Measurements from ENCODE around the gene BTBD19.

BTBD19 gene

GRCh38 chr1:44826375-44827196, 18.3 kb downstream of the BTBD19 start:
- DNase-seq, result no peak
- in situ Hi-C loops (cut with HindIII; ENCODE audit: low pct_ligation_motif_present, low sequenced_read_pairs), result no loop called here
- TF ChIP-seq, protein P1, sequence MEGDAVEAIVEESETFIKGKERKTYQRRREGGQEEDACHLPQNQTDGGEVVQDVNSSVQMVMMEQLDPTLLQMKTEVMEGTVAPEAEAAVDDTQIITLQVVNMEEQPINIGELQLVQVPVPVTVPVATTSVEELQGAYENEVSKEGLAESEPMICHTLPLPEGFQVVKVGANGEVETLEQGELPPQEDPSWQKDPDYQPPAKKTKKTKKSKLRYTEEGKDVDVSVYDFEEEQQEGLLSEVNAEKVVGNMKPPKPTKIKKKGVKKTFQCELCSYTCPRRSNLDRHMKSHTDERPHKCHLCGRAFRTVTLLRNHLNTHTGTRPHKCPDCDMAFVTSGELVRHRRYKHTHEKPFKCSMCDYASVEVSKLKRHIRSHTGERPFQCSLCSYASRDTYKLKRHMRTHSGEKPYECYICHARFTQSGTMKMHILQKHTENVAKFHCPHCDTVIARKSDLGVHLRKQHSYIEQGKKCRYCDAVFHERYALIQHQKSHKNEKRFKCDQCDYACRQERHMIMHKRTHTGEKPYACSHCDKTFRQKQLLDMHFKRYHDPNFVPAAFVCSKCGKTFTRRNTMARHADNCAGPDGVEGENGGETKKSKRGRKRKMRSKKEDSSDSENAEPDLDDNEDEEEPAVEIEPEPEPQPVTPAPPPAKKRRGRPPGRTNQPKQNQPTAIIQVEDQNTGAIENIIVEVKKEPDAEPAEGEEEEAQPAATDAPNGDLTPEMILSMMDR (IDR thresholded peaks at IDR 0.05; ENCODE audit: low read depth, low read length, missing control alignments), result no peak
- H3K36me3 ChIP-seq (replicated peaks), result no peaks in the 10 kb centered on the region
- no peak overlapping the region for H3K4me3 ChIP-seq (ENCODE audit: low read depth, low read length)
- H3K27me3 ChIP-seq (replicated peaks), result no peaks in the 10 kb centered on the region
- H3K27ac ChIP-seq, result no peak overlapping the region

- in situ Hi-C loops (cut with HindIII; ENCODE audit: low pct_ligation_motif_present, low sequenced_read_pairs), result no loop called here
- Histone ChIP-seq H3K27ac (no peak overlapping the region), H3K36me3 (replicated peaks) (no peaks in the 10 kb centered on the region), H3K4me3 (ENCODE audit: low read depth, low read length) (no peak overlapping the region), H3K27me3 (replicated peaks) (no peaks in the 10 kb centered on the region)
- TF ChIP-seq, protein P1 (IDR thresholded peaks at IDR 0.05; ENCODE audit: low read depth, low read length, missing control alignments), result no peak
- DNase-seq, result no peak
Measured at GRCh38 chr1:44827197-44828002, 19.1 kb downstream of the BTBD19 start.

DNA sequence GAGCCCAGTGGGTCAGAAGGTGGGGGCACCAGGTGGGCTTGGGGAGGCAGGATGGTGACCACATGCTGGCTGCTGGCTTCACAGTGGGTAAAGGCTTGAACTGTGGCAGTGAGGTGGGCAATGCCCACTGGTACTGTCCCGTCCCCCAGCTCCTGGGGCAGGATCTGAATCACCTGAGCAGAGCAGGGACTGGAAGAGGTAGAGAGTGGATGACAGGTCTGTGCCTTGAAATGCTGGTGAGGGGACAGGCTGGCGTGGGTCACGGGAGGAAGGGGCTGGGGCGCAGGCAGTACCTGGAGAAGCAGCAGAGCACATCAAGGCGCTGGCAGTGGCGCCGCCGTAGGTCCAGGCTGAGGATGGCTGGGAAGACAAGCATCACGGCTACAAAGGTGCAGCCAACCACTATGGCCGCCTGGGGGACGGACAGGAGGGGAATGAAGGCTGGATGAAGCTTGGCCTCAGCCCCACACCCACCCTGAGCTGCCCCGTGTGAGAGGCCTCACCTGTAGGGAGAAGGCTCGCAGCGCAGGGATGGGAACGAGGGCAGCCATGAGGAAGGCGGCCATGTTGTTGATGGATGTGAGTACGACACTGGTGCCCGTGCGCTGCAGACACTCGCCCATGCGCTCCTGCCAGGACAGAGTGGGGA, 19.8 kb downstream of the BTBD19 start:
- no peak for DNase-seq
- no peak overlapping the region for H3K27ac ChIP-seq
- in situ Hi-C loops (cut with HindIII; ENCODE audit: low pct_ligation_motif_present, low sequenced_read_pairs), result no loop called here

GRCh38 chr1:44828841-44829440, 20.6 kb downstream of the BTBD19 start:
- Histone ChIP-seq H3K27me3 (replicated peaks) (no peaks in the 10 kb centered on the region), H3K27ac (no peak overlapping the region), H3K36me3 (replicated peaks) (no peaks in the 10 kb centered on the region), H3K4me3 (ENCODE audit: low read depth, low read length) (no peak overlapping the region)
- DNase-seq, result no peak
- TF ChIP-seq, protein P1 (IDR thresholded peaks at IDR 0.05; ENCODE audit: low read depth, low read length, missing control alignments), result no peak
- in situ Hi-C loops (cut with HindIII; ENCODE audit: low pct_ligation_motif_present, low sequenced_read_pairs), result no loop called here

More for the DNA sequence above, 19.8 kb downstream of the BTBD19 start:
- Histone ChIP-seq H3K27me3 (replicated peaks) (no peaks in the 10 kb centered on the region), H3K36me3 (replicated peaks) (no peaks in the 10 kb centered on the region), H3K4me3 (ENCODE audit: low read depth, low read length) (no peak overlapping the region)
- TF ChIP-seq, protein P1 (IDR thresholded peaks at IDR 0.05; ENCODE audit: low read depth, low read length, missing control alignments), result no peak

DNA sequence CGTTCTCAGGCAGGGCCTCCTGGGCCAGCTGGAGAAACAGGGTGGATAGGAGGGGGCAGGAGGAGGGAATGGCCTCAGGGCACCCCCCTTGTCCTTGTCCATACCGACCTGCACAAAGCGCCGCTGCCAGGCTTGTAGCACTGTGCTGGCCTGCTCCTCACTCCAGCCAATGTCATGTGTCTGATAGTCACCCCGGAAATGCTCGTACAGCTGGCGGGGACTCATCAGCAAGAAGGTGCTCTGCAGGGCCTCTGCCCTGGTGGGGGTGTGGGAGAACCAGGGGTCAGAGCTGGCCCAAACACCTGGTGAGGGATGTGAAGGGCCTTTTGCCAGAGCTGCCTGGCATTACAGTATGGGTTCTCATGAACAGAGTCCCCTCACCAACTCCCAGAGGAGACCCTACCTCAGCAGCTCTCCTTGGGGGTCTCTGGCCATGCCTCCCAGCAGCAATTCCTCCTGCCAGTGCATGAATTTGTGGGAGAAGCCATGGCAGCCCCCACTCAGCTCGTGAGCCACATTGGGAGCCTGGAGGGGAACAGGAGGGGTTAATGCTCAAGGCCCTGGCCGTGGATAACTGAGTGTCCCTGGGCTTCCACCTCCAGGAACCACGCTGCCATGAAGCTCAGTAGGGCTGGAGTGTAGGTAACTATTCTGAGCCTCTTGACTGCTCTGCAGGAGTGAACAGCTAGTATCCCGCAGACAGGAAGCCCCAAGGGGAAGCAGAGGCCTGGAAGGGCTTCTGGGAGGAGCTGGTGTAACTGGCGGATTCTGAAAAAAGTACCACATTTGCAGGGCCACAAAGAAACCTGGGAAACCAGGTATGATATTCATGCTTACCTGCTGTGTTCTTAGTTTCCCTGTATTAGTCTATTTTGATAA, 21.4 kb downstream of the BTBD19 start:
- DNase-seq, result no peak
- no peak overlapping the region for H3K4me3 ChIP-seq (ENCODE audit: low read depth, low read length)
- H3K27me3 ChIP-seq (replicated peaks), result no peaks in the 10 kb centered on the region
- in situ Hi-C loops (cut with HindIII; ENCODE audit: low pct_ligation_motif_present, low sequenced_read_pairs), result no loop called here
- H3K36me3 ChIP-seq (replicated peaks), result no peaks in the 10 kb centered on the region
- TF ChIP-seq, protein P1 (IDR thresholded peaks at IDR 0.05; ENCODE audit: low read depth, low read length, missing control alignments), result no peak
- H3K27ac ChIP-seq, result no peak overlapping the region
